HG03432 (cell line): ENCODE measurements around the gene ZNF497.
"Not testable (repeated sequence)": the region's sequence is repeated elsewhere in the genome, so short reads cannot be mapped to it uniquely, and the experiment has no call there.

ENCODE experiments used
- ATAC-seq: cut with Tn5 transposase; IDR thresholded peaks from one replicate; pipeline ENCODE4 v1.9.1; 2021; ENCODE audit warnings: mild to moderate bottlenecking, moderate library complexity; ENCODE audit not compliant: unreplicated experiment

Gene ZNF497

GRCh38 chr19:58395220-58395978 lies 32.8 kb upstream of the ZNF497 start, which contains the start of gene RNF225:
RNF225 (plus strand) TSS chr19:58395656; CDS start chr19:58396090, 434 bp downstream.
- ATAC-seq, result no peak

GRCh38 chr19:58394821-58395219 lies 32.3 kb upstream of the ZNF497 start:
- ATAC-seq, result no peak

- ATAC-seq, result no peak
These were observed 31.1 kb upstream of the ZNF497 start for GRCh38 chr19:58393725-58394033.

DNA sequence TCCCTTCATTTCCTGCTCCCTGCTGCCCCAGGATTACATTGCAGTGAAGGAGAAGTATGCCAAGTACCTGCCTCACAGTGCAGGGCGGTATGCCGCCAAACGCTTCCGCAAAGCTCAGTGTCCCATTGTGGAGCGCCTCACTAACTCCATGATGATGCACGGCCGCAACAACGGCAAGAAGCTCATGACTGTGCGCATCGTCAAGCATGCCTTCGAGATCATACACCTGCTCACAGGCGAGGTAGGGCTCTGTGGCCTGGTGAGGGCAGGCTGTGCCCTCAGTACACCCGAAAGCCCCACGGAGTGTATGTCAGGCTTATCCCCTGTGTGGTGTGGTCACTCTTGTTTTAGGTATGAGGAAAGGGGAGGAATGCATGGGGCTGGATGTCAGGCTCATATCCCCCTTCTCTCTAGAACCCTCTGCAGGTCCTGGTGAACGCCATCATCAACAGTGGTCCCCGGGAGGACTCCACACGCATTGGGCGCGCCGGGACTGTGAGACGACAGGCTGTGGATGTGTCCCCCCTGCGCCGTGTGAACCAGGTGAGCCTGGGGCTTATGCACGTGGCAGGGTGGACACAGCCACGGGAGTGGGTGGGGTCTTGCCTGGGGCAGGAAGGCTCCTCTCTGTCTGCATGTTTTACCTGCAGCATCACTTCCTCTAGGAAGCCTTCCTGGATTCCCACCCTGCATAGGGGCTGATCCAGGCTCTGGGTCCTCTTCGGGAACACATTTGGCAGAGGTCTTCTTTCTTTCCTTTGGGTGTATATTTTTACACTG lies 30.6 kb upstream of the ZNF497 start:
- ATAC-seq, result no peak

- ATAC-seq, result no peak
These were observed 25.6 kb upstream of the ZNF497 start for GRCh38 chr19:58388175-58388526.

DNA sequence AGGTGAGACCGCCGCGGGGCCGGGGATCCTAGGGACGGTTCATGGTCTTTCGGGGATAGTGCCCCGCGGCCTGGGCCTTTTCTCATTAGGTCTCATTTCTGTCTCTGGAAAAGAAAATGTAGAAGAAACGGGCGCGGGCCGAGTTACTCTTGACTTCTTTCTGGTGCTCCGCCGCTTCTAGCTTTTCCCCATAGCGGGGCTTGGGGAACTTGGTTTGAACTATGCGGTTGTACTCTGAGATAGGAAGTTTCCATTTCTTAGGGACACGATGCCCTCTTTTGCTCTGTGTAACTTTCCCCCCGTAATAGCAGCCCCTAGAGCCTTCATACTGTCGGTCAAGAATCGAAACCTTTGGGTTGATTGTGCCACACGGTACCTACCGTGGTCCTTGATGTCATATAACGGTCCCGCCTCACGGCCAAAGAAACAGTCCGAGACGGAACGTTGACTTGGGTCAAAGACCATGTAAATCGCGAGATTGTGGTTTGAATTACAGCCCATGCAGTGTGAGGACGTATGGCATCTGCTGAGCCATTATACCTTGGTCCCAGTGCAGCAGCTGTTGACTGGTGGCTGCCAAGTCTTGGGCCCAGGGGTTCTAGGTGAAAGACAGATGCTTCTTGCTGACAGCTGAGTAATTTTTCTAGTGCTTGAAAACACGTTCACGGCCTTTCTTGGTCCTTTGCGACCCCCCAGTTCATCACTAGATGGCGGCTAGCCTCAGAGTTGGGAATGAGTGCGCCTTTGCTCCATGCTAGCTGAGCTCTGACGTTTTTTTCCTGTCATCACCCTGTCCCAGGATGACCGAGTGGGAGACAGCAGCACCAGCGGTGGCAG lies 25.0 kb upstream of the ZNF497 start:
- no peak for ATAC-seq

GRCh38 chr19:58386576-58387337 lies 24.2 kb upstream of the ZNF497 start, which contains the start of gene RPS5:
RPS5 (plus strand) TSS chr19:58387269; CDS start chr19:58388138, 869 bp downstream.
- peak; percentile 83 for ATAC-seq

DNA sequence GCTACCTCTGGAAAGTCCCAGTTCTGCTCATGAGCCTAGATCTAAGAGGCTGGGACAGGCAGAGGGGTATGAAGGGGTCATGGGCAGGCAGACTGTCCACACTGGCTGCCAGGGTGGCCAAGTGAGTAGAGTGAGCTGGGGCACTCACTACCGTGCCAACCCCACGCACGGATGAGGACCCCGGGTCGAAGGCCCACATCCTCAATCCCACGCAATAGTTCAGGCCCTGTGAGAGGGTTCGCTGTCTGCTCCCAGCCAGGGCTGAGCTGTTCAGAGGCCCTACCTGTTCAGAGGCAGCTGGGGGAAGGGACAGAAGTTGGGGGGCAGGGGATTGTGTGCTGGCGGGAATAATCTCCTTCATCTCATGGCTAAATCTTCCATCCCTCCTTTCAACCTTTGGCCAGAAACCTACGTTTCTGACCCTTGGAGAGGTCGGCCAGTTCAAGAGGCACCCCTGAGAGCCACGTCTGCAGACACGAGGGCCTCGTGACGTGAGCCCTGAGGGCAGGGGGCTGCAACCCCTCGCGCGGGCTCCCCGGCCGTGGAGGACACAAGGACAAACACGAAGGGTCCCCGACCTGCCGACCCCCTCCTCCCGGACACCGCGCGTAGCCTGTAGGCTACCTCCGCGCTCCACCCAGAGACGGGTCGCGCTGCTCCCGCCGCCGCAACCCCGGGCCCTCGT lies 23.5 kb upstream of the ZNF497 start:
- peak; percentile 14 for ATAC-seq

DNA sequence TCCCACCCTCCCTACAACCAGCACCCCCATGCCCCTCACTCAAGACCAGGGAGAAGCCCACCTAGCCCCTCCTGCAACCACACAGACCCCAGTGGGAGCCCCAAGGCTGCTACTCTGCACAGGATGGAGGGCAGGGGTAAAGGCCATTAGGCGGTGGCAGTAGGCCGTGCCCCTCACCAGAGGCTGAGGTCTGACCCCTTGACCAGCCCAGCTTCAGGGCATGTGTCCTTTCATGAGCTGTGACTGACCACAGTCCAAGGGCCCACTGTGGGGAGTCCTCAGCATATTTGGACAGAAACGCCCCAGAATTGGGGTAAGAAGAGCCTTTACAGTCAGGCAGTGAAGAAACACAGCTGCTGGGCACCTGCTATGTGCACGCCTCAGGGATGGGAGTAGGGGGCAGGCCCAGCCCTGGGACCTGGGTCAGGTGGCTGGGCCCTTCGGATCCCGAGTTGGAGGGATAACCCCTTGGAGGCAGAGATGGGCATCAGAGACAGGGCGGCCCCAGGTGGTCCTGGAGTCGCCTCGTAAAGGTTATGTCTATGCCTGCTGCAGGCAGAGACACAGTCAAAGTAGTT lies 22.9 kb upstream of the ZNF497 start:
- ATAC-seq, result no peak

DNA sequence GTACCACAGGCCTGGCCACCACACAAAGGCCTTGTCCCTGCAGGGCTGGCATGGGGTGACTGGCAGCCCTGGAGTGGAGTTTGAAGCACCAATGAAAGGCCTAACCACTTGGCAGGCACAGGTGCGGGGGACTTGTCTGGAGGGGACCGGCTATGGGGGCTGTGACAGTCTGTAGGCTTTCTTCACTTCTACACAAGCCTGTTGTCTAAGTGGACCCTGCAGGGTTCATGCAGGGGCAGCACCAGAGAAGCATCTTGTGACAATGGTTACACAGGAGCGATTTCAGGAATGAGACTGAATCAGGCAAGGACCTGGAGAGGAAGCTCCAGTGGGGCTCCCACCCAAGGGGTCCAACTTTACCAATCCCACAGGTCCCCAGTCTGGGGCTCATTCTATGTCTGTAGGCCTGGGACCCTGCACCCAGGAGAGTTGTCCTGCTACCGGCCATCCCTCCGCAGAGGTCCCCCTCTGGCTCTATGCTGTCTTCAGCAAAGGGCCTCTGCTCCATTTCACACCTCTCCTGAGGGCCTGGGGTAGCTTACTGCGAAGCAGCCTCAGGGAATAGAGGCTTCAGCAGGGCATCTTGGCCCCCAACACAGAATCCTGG lies 20.5 kb upstream of the ZNF497 start:
- no peak for ATAC-seq

DNA sequence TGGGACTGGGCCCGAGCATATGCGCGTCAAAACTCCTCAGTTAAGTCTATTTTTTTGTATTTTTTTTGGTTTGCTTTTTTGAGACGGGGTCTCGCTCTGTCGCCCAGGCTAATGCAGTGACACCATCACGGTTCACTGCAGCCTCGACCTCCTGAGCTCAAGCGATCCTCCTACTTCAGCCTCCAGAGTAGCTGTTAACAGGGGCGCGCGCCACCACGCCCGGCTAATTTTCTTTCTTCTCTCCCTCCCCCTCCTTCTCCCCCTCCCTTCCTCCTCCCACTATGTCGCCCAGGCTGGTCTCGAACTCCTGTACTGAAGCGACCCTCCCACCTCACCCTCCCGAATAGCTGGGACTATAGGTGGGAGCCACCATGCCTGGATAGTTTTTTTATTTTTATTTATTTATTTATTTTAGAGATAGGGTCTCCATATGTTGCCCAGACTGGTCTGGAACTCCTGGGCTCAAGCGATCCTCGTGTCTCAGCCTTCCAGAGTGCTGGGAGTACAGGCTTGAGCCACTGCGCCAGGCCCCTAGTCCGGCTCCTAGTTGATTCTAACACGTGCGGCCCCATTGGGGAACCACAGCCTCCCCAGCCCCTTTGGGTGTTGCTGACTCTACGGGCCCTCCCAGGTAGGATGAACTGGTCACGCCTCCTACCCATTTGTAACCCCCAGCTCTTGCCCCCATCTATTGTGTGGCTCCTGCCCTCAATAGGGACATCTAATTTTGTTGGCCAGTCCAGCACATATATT lies 19.1 kb upstream of the ZNF497 start:
- no peak for ATAC-seq

DNA sequence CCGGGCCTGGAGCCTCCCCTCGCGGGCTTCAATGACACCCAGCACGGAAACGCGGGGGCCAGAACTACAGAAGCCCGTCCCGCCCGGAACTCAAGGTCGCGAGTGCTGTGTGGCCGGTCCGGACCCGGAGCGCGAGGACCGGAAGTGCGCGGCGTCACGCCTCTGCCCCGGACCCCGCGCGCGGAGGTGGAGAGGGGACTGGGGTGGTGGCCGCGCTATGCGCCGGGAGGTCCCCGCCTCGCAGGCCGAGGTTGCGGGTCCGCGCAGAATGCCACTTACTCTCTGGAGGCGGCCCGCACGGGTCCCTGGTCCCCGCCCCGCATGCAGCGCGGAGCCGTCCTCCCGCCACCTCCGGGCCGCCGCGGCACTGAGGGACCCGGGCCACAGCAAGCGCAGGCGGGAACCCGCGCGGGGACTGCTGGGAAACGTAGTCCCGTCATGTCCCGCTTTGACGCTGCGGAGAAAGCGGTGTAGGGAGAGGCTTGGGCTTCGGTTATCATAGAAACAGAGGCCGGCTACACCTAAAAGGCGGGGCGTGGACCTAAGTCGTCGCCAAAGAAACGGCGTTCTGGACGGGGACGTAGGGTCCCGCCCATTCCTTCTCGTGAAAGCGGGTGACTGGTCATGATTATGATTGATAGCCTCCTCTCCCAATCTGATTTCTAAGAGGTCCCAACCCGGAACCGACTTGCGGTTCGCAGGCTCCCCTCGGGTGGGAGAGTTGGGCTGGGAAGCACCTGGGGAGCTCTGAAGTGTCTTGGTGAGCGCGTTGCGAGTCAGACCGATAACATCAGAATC lies 18.3 kb upstream of the ZNF497 start, which contains the start of gene ZNF837:
Gene ZNF837 (minus strand): TSS at position 369 of the 798 bp plus-strand sequence. CDS start 11,698 bp downstream, outside the sequence.
- peak; percentile 81 for ATAC-seq

DNA sequence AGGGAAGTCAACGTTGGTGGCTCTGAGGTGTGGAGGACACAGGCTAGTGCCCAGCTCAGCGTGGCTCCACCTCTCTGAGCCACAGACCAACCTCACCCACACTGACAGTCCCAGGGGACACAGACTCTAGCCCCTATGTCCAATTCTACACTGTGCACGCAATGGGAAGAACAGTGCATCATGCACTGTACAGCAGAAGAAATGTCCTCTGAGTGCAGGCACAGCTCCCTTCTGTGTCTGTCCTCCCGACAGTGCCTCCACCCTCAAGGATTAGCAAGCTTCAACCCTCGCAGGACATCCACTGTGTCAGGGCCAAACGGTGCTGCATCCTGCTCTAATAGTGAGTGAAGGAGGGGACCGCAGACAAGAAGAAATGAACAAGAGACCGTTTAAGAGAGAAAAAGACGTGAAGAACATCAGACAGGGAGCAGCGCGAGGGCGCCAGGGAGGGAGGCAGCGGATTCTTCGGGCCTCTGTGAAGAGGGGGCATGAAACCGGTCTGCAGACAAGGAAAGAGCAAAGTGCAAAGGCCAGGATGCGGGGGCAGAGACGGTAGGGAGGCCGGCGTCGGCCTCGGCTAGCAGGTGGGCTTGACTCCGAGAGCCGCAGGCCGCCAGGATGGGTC lies 17.6 kb upstream of the ZNF497 start:
- no peak for ATAC-seq

DNA sequence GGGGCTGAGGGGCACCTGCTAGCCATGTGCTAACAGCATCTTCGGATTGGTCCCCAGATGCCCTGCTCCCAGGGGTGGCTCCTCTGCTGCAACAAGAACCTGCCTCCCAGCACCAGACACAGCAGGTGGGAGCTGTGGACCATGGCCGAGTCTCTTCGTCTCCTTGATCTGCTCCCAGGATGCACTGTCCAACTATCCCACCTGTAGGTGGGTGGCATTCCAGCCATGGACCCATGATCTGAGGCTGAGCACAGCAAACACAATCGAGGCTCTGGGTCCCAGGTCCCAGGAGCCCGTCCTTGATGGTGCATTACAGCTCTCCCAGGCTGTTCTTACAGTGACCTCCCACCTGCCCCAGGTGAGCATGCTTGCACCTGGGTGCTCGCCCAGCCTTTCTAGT lies 16.7 kb upstream of the ZNF497 start:
- no peak for ATAC-seq

- not testable (repeated sequence) for ATAC-seq
These were observed 14.2 kb upstream of the ZNF497 start for GRCh38 chr19:58376724-58377123.

DNA sequence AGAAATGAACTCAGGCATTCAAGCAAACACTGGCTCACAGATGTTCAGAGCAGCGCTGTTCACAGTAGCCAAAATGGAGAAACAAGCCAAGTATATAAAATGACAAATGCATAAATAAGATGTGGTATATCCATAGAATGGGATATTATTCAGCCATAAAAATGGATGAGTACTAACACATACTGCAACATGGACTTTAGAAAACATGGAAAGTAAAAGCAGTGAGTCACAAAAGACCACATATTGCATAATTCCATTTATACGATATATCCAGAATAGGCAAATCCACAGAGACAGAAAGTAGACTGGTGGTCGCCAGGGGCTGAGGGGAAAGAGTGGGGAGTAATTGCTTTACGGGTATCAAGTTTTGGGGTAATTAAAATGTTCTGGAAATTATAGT lies 11.6 kb upstream of the ZNF497 start:
- no peak for ATAC-seq
